PFSK-1 (cell line): Measurements from ENCODE around the gene PIP4K2A.

Source experiments
- POLR2AphosphoS5 ChIP-seq: IDR thresholded peaks from 2 replicates; pipeline ENCODE4 v1.6.1; 2012; ENCODE audit warnings: low read depth, mild to moderate bottlenecking, control low read depth, low read length, moderate library complexity
- TF ChIP-seq, protein P1 (sequence below), 2 experiments: IDR thresholded peaks; 2 replicates each; pipeline versions ENCODE4 v1.6.1 to v1.8.0; 2011 to 2012; ENCODE audit warnings: low read depth in 2 of 2, low read length in 2 of 2, control low read depth in 1 of 2, inconsistent platforms in 1 of 2, mild to moderate bottlenecking in 1 of 2, moderate library complexity in 1 of 2; ENCODE audit not compliant: insufficient read depth in 1 of 2

GRCh38 chr10:22651276-22651980 lies 63.0 kb downstream of the PIP4K2A start:
- TF ChIP-seq POLR2AphosphoS5 = no peak
- TF ChIP-seq, protein P1, sequence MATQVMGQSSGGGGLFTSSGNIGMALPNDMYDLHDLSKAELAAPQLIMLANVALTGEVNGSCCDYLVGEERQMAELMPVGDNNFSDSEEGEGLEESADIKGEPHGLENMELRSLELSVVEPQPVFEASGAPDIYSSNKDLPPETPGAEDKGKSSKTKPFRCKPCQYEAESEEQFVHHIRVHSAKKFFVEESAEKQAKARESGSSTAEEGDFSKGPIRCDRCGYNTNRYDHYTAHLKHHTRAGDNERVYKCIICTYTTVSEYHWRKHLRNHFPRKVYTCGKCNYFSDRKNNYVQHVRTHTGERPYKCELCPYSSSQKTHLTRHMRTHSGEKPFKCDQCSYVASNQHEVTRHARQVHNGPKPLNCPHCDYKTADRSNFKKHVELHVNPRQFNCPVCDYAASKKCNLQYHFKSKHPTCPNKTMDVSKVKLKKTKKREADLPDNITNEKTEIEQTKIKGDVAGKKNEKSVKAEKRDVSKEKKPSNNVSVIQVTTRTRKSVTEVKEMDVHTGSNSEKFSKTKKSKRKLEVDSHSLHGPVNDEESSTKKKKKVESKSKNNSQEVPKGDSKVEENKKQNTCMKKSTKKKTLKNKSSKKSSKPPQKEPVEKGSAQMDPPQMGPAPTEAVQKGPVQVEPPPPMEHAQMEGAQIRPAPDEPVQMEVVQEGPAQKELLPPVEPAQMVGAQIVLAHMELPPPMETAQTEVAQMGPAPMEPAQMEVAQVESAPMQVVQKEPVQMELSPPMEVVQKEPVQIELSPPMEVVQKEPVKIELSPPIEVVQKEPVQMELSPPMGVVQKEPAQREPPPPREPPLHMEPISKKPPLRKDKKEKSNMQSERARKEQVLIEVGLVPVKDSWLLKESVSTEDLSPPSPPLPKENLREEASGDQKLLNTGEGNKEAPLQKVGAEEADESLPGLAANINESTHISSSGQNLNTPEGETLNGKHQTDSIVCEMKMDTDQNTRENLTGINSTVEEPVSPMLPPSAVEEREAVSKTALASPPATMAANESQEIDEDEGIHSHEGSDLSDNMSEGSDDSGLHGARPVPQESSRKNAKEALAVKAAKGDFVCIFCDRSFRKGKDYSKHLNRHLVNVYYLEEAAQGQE (IDR thresholded peaks at IDR 0.05; ENCODE audit: insufficient read depth in 1 of 2, low read depth in 2 of 2, low read length in 2 of 2) = no peak
